ENCODE results near the gene DUSP3.
A peak's percentile ranks its signal among the peaks of the same experiment; 100 is the strongest.

The DUSP3 gene

GRCh38 chr17:43734376-43734775 lies 44.4 kb downstream of the DUSP3 start:
- no peaks in the 10 kb centered on the region for H3K4me1 Mint-ChIP-seq
- no peak for DNase-seq (ENCODE audit: low spot score in 2 of 2)
- H3K9me3 Mint-ChIP-seq = no peaks in the 10 kb centered on the region
- H3K4me3 Mint-ChIP-seq = no peak overlapping the region
- H3K36me3 Mint-ChIP-seq (ENCODE audit: insufficient read depth) = no peaks in the 10 kb centered on the region
- H3K27ac Mint-ChIP-seq (ENCODE audit: low read depth) = no peak overlapping the region
- H3K27me3 Mint-ChIP-seq = no peaks in the 10 kb centered on the region
- ATAC-seq (replicated peaks; ENCODE audit: extremely low read depth, poor library complexity, severe bottlenecking) = no peak

GRCh38 chr17:43733956-43734355 lies 44.8 kb downstream of the DUSP3 start:
- no peak for DNase-seq (ENCODE audit: low spot score in 2 of 2)
- H3K36me3 Mint-ChIP-seq (ENCODE audit: insufficient read depth) = no peaks in the 10 kb centered on the region
- H3K4me1 Mint-ChIP-seq = no peaks in the 10 kb centered on the region
- ATAC-seq (replicated peaks; ENCODE audit: extremely low read depth, poor library complexity, severe bottlenecking) = no peak
- H3K9me3 Mint-ChIP-seq = no peaks in the 10 kb centered on the region
- H3K4me3 Mint-ChIP-seq = no peak overlapping the region
- no peak overlapping the region for H3K27ac Mint-ChIP-seq (ENCODE audit: low read depth)
- H3K27me3 Mint-ChIP-seq = no peaks in the 10 kb centered on the region

- no peaks in the 10 kb centered on the region for H3K27me3 Mint-ChIP-seq
- H3K4me1 Mint-ChIP-seq = no peaks in the 10 kb centered on the region
- H3K4me3 Mint-ChIP-seq = no peak overlapping the region
- DNase-seq (ENCODE audit: low spot score in 2 of 2) = no peak
- no peak for ATAC-seq (replicated peaks; ENCODE audit: extremely low read depth, poor library complexity, severe bottlenecking)
- no peak overlapping the region for H3K27ac Mint-ChIP-seq (ENCODE audit: low read depth)
- no peaks in the 10 kb centered on the region for H3K9me3 Mint-ChIP-seq
- no peaks in the 10 kb centered on the region for H3K36me3 Mint-ChIP-seq (ENCODE audit: insufficient read depth)
Observed at GRCh38 chr17:43732958-43733357, 45.8 kb downstream of the DUSP3 start.

GRCh38 chr17:43728081-43728480 lies 50.7 kb downstream of the DUSP3 start:
- H3K4me1 Mint-ChIP-seq = no peaks in the 10 kb centered on the region
- DNase-seq (ENCODE audit: low spot score in 2 of 2) = no peak
- H3K9me3 Mint-ChIP-seq = no peaks in the 10 kb centered on the region
- H3K27ac Mint-ChIP-seq (ENCODE audit: low read depth) = no peak overlapping the region
- no peak overlapping the region for H3K4me3 Mint-ChIP-seq
- peaks cover 2% of the 10 kb centered on the region for H3K36me3 Mint-ChIP-seq (ENCODE audit: insufficient read depth)
- no peak for ATAC-seq (replicated peaks; ENCODE audit: extremely low read depth, poor library complexity, severe bottlenecking)
- H3K27me3 Mint-ChIP-seq = no peaks in the 10 kb centered on the region

GRCh38 chr17:43723697-43724359 lies 54.9 kb downstream of the DUSP3 start:
- Mint-ChIP-seq H3K27me3 (no peaks in the 10 kb centered on the region), H3K9me3 (no peaks in the 10 kb centered on the region), H3K36me3 (ENCODE audit: insufficient read depth) (peaks cover 13% of the 10 kb centered on the region), H3K4me3 (no peak overlapping the region), H3K27ac (ENCODE audit: low read depth) (no peak overlapping the region), H3K4me1 (peaks cover 11% of the 10 kb centered on the region)
- ATAC-seq (replicated peaks; ENCODE audit: extremely low read depth, poor library complexity, severe bottlenecking) (no peak), DNase-seq (ENCODE audit: low spot score in 2 of 2) (no peak)

- DNase-seq (ENCODE audit: low spot score in 2 of 2) (no peak), ATAC-seq (replicated peaks; ENCODE audit: extremely low read depth, poor library complexity, severe bottlenecking) (no peak)
- Mint-ChIP-seq H3K36me3 (ENCODE audit: insufficient read depth) (peaks cover 13% of the 10 kb centered on the region), H3K9me3 (no peaks in the 10 kb centered on the region), H3K27me3 (no peaks in the 10 kb centered on the region), H3K4me1 (peaks cover 11% of the 10 kb centered on the region), H3K4me3 (no peak overlapping the region), H3K27ac (ENCODE audit: low read depth) (no peak overlapping the region)
Observed at GRCh38 chr17:43722870-43723665, 55.7 kb downstream of the DUSP3 start.

- DNase-seq (ENCODE audit: low spot score in 2 of 2) (no peak), ATAC-seq (replicated peaks; ENCODE audit: extremely low read depth, poor library complexity, severe bottlenecking) (no peak)
- peaks cover 13% of the 10 kb centered on the region for H3K36me3 Mint-ChIP-seq (ENCODE audit: insufficient read depth)
- H3K9me3 Mint-ChIP-seq = no peaks in the 10 kb centered on the region
- H3K4me1 Mint-ChIP-seq = peaks cover 11% of the 10 kb centered on the region
- peak overlapping the region; percentile 96 for H3K4me3 Mint-ChIP-seq
- no peaks in the 10 kb centered on the region for H3K27me3 Mint-ChIP-seq
- H3K27ac Mint-ChIP-seq (ENCODE audit: low read depth) = no peak overlapping the region
Observed at GRCh38 chr17:43722269-43722619, 56.5 kb downstream of the DUSP3 start.

GRCh38 chr17:43721537-43722268 lies 57.1 kb downstream of the DUSP3 start:
- Mint-ChIP-seq H3K27me3 (no peaks in the 10 kb centered on the region), H3K27ac (ENCODE audit: low read depth) (no peak overlapping the region), H3K9me3 (no peaks in the 10 kb centered on the region), H3K36me3 (ENCODE audit: insufficient read depth) (peaks cover 13% of the 10 kb centered on the region), H3K4me1 (peaks cover 11% of the 10 kb centered on the region), H3K4me3 (peak overlapping the region; percentile 96)
- ATAC-seq (replicated peaks; ENCODE audit: extremely low read depth, poor library complexity, severe bottlenecking) = no peak
- no peak for DNase-seq (ENCODE audit: low spot score in 2 of 2)

GRCh38 chr17:43720311-43721060 lies 58.3 kb downstream of the DUSP3 start:
- Mint-ChIP-seq H3K27me3 (peaks cover 10% of the 10 kb centered on the region), H3K4me1 (peaks cover 11% of the 10 kb centered on the region), H3K4me3 (peak overlapping the region; percentile 96), H3K27ac (ENCODE audit: low read depth) (peak overlapping the region; percentile 90), H3K36me3 (ENCODE audit: insufficient read depth) (peaks cover 13% of the 10 kb centered on the region), H3K9me3 (no peaks in the 10 kb centered on the region)
- DNase-seq (ENCODE audit: low spot score in 2 of 2) (peak; percentile 51 to 54), ATAC-seq (replicated peaks; ENCODE audit: extremely low read depth, poor library complexity, severe bottlenecking) (peak; percentile 91)

GRCh38 chr17:43719578-43719977 lies 59.2 kb downstream of the DUSP3 start:
- H3K27ac Mint-ChIP-seq (ENCODE audit: low read depth) = peak overlapping the region; percentile 90
- H3K4me3 Mint-ChIP-seq = peak overlapping the region; percentile 96
- no peaks in the 10 kb centered on the region for H3K9me3 Mint-ChIP-seq
- peaks cover 11% of the 10 kb centered on the region for H3K36me3 Mint-ChIP-seq (ENCODE audit: insufficient read depth)
- peaks cover 12% of the 10 kb centered on the region for H3K4me1 Mint-ChIP-seq
- peaks cover 19% of the 10 kb centered on the region for H3K27me3 Mint-ChIP-seq
- ATAC-seq (replicated peaks; ENCODE audit: extremely low read depth, poor library complexity, severe bottlenecking) = no peak
- DNase-seq (ENCODE audit: low spot score in 2 of 2) = no peak

- Mint-ChIP-seq H3K27me3 (peaks cover 30% of the 10 kb centered on the region), H3K4me3 (no peak overlapping the region), H3K4me1 (peaks cover 19% of the 10 kb centered on the region), H3K9me3 (no peaks in the 10 kb centered on the region), H3K36me3 (ENCODE audit: insufficient read depth) (peaks cover 11% of the 10 kb centered on the region), H3K27ac (ENCODE audit: low read depth) (no peak overlapping the region)
- DNase-seq (ENCODE audit: low spot score in 2 of 2) (no peak), ATAC-seq (replicated peaks; ENCODE audit: extremely low read depth, poor library complexity, severe bottlenecking) (no peak)
Observed at GRCh38 chr17:43718544-43718943, 60.2 kb downstream of the DUSP3 start.

GRCh38 chr17:43717913-43718312 lies 60.9 kb downstream of the DUSP3 start:
- H3K9me3 Mint-ChIP-seq = no peaks in the 10 kb centered on the region
- H3K4me3 Mint-ChIP-seq = no peak overlapping the region
- H3K27ac Mint-ChIP-seq (ENCODE audit: low read depth) = no peak overlapping the region
- ATAC-seq (replicated peaks; ENCODE audit: extremely low read depth, poor library complexity, severe bottlenecking) (no peak), DNase-seq (ENCODE audit: low spot score in 2 of 2) (no peak)
- peaks cover 19% of the 10 kb centered on the region for H3K4me1 Mint-ChIP-seq
- H3K27me3 Mint-ChIP-seq = peaks cover 36% of the 10 kb centered on the region
- peaks cover 11% of the 10 kb centered on the region for H3K36me3 Mint-ChIP-seq (ENCODE audit: insufficient read depth)

All from central memory CD8-positive, alpha-beta T cell (primary cell).